WTC11 (cell line): ENCODE data around the gene ETS1.

Experiments used
- NFYB ChIP-seq: sonication (generic); formaldehyde crosslinking; conservative IDR thresholded peaks from 2 replicates; pipeline ENCODE4 v1.8.0; 2022; ENCODE audit warnings: low read depth, missing genetic modification reagents
- TF ChIP-seq, protein P1 (sequence below): sonication (generic); formaldehyde crosslinking; IDR thresholded peaks from 2 replicates; pipeline ENCODE4 v1.8.1; 2023; ENCODE audit warnings: mild to moderate bottlenecking, missing genetic modification reagents, borderline replicate concordance
- TF ChIP-seq, protein P2 (sequence below): sonication (generic); formaldehyde crosslinking; IDR thresholded peaks from 2 replicates; pipeline ENCODE4 v1.8.0; 2022; ENCODE audit warnings: mild to moderate bottlenecking, missing genetic modification reagents
- TF ChIP-seq, protein P3 (sequence below): fragments of 200-600 bp; IDR thresholded peaks from 2 replicates; pipeline ENCODE4 v1.8.0; 2022; ENCODE audit warnings: antibody characterized with exemption
- TF ChIP-seq, protein P4 (sequence below): sonication (generic); formaldehyde crosslinking; IDR thresholded peaks from 2 replicates; pipeline ENCODE4 v1.8.0; 2022; ENCODE audit warnings: mild to moderate bottlenecking, missing genetic modification reagents
- TF ChIP-seq, protein P5 (sequence below): sonication (generic); formaldehyde crosslinking; IDR thresholded peaks from 2 replicates; pipeline ENCODE4 v1.8.1; 2023; ENCODE audit warnings: mild to moderate bottlenecking, missing genetic modification reagents, moderate library complexity
- TF ChIP-seq, protein P6 (sequence below): fragments of 250-450 bp; sonication (Bioruptor Pico); IDR thresholded peaks from 2 replicates; pipeline ENCODE4 v1.8.0; 2021; ENCODE audit warnings: mild to moderate bottlenecking

DNA sequence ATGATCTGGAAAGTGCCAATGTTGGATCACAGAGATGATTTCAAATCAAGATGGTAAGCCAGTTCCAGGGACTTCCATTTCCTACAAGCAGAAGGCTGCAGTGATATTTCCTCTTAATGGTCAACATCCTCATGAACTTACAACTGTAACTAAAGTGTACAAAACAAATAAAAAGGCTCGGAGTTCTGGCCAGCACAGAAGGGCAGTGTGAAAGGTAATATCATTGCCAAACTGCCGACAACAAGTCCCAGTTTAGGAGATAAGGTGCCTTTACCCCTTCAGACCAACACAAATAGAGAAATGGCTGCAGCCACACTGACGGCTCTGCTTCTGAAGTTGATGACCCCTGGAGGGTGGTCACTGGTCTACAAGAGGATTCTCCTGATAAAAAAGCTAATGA, 91.1 kb downstream of the ETS1 start:
- TF ChIP-seq, protein P1, sequence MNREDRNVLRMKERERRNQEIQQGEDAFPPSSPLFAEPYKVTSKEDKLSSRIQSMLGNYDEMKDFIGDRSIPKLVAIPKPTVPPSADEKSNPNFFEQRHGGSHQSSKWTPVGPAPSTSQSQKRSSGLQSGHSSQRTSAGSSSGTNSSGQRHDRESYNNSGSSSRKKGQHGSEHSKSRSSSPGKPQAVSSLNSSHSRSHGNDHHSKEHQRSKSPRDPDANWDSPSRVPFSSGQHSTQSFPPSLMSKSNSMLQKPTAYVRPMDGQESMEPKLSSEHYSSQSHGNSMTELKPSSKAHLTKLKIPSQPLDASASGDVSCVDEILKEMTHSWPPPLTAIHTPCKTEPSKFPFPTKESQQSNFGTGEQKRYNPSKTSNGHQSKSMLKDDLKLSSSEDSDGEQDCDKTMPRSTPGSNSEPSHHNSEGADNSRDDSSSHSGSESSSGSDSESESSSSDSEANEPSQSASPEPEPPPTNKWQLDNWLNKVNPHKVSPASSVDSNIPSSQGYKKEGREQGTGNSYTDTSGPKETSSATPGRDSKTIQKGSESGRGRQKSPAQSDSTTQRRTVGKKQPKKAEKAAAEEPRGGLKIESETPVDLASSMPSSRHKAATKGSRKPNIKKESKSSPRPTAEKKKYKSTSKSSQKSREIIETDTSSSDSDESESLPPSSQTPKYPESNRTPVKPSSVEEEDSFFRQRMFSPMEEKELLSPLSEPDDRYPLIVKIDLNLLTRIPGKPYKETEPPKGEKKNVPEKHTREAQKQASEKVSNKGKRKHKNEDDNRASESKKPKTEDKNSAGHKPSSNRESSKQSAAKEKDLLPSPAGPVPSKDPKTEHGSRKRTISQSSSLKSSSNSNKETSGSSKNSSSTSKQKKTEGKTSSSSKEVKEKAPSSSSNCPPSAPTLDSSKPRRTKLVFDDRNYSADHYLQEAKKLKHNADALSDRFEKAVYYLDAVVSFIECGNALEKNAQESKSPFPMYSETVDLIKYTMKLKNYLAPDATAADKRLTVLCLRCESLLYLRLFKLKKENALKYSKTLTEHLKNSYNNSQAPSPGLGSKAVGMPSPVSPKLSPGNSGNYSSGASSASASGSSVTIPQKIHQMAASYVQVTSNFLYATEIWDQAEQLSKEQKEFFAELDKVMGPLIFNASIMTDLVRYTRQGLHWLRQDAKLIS (CRISPR knock-in tag), result no peak
- TF ChIP-seq, protein P2, sequence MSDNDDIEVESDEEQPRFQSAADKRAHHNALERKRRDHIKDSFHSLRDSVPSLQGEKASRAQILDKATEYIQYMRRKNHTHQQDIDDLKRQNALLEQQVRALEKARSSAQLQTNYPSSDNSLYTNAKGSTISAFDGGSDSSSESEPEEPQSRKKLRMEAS, result no peak
- no peak for TF ChIP-seq NFYB (CRISPR knock-in tag)
- TF ChIP-seq, protein P3, sequence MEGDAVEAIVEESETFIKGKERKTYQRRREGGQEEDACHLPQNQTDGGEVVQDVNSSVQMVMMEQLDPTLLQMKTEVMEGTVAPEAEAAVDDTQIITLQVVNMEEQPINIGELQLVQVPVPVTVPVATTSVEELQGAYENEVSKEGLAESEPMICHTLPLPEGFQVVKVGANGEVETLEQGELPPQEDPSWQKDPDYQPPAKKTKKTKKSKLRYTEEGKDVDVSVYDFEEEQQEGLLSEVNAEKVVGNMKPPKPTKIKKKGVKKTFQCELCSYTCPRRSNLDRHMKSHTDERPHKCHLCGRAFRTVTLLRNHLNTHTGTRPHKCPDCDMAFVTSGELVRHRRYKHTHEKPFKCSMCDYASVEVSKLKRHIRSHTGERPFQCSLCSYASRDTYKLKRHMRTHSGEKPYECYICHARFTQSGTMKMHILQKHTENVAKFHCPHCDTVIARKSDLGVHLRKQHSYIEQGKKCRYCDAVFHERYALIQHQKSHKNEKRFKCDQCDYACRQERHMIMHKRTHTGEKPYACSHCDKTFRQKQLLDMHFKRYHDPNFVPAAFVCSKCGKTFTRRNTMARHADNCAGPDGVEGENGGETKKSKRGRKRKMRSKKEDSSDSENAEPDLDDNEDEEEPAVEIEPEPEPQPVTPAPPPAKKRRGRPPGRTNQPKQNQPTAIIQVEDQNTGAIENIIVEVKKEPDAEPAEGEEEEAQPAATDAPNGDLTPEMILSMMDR, result no peak
- TF ChIP-seq, protein P4, sequence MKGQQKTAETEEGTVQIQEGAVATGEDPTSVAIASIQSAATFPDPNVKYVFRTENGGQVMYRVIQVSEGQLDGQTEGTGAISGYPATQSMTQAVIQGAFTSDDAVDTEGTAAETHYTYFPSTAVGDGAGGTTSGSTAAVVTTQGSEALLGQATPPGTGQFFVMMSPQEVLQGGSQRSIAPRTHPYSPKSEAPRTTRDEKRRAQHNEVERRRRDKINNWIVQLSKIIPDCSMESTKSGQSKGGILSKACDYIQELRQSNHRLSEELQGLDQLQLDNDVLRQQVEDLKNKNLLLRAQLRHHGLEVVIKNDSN (CRISPR knock-in tag), result no peak
- TF ChIP-seq, protein P5, sequence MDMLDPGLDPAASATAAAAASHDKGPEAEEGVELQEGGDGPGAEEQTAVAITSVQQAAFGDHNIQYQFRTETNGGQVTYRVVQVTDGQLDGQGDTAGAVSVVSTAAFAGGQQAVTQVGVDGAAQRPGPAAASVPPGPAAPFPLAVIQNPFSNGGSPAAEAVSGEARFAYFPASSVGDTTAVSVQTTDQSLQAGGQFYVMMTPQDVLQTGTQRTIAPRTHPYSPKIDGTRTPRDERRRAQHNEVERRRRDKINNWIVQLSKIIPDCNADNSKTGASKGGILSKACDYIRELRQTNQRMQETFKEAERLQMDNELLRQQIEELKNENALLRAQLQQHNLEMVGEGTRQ, result no peak
- TF ChIP-seq, protein P6, sequence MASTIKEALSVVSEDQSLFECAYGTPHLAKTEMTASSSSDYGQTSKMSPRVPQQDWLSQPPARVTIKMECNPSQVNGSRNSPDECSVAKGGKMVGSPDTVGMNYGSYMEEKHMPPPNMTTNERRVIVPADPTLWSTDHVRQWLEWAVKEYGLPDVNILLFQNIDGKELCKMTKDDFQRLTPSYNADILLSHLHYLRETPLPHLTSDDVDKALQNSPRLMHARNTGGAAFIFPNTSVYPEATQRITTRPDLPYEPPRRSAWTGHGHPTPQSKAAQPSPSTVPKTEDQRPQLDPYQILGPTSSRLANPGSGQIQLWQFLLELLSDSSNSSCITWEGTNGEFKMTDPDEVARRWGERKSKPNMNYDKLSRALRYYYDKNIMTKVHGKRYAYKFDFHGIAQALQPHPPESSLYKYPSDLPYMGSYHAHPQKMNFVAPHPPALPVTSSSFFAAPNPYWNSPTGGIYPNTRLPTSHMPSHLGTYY (CRISPR knock-in tag), result no peak
